HepG2 (cell line): ENCODE results near the gene SMIM13. TPM values are rescaled to one million over a fixed set of nuclear protein-coding genes. Genes with fewer than 3 reads are reported as not detected.

Experiments
- BCL3 ChIP-seq: sonication (generic); formaldehyde crosslinking; IDR thresholded peaks from 2 replicates; pipeline ENCODE4 v1.5.1; 2020; ENCODE audit warnings: mild to moderate bottlenecking, missing genetic modification reagents, moderate library complexity
- CHD4 ChIP-seq: fragments of 200-600 bp; sonication (generic); IDR thresholded peaks from 2 replicates; pipeline ENCODE4 v1.7.0; 2017; ENCODE audit warnings: mild to moderate bottlenecking, low read length, borderline replicate concordance
- ESRRA ChIP-seq: sonication (generic); formaldehyde crosslinking; IDR thresholded peaks from 2 replicates; pipeline ENCODE4 v1.5.1; 2020; ENCODE audit warnings: mild to moderate bottlenecking, low read depth, missing genetic modification reagents
- HCFC1 ChIP-seq: fragments of 150-350 bp; IDR thresholded peaks from 2 replicates; pipeline ENCODE4 v1.6.1; 2014; ENCODE audit warnings: low read depth, low read length
- HMGXB4 ChIP-seq, 2 experiments: sonication (generic) in 1 of 2; formaldehyde crosslinking in 1 of 2; IDR thresholded peaks; 2 replicates each; pipeline versions ENCODE4 v1.4.0 to v1.6.1; 2018 to 2020; ENCODE audit warnings: missing genetic modification reagents in 2 of 2, borderline replicate concordance in 1 of 2, low read depth in 1 of 2, mild to moderate bottlenecking in 1 of 2, missing biosample characterization in 1 of 2
- HNF1A ChIP-seq, 2 experiments: sonication (generic) in 1 of 2; formaldehyde crosslinking in 1 of 2; IDR thresholded peaks; 2 replicates each; pipeline versions ENCODE4 v1.4.0 to v1.6.1; 2016 to 2020; ENCODE audit warnings: borderline replicate concordance in 1 of 2, low read depth in 1 of 2, mild to moderate bottlenecking in 1 of 2, missing genetic modification reagents in 1 of 2
- KLF9 ChIP-seq: IDR thresholded peaks from 2 replicates; pipeline ENCODE4 v1.6.1; 2016; ENCODE audit warnings: low read depth
- MAX ChIP-seq: IDR thresholded peaks from 2 replicates; pipeline ENCODE4 v1.6.1; 2012; ENCODE audit warnings: inconsistent platforms
- NR1H2 ChIP-seq: sonication (generic); formaldehyde crosslinking; IDR thresholded peaks from 2 replicates; pipeline ENCODE4 v1.8.1; 2022; ENCODE audit warnings: low read depth, missing genetic modification reagents, borderline replicate concordance
- PHF8 ChIP-seq: sonication (generic); formaldehyde crosslinking; IDR thresholded peaks from 2 replicates; pipeline ENCODE4 v1.5.0; 2020; ENCODE audit warnings: missing genetic modification reagents
- RFX1 ChIP-seq: fragments of 450-650 bp; IDR thresholded peaks from 2 replicates; pipeline ENCODE4 v1.6.1; 2017
- USF2 ChIP-seq, 2 experiments: sonication (generic) in 1 of 2; formaldehyde crosslinking in 1 of 2; IDR thresholded peaks; 2 replicates each; pipeline versions ENCODE4 v1.5.1 to v1.6.1; 2011 to 2020; ENCODE audit warnings: borderline replicate concordance in 1 of 2, low read depth in 1 of 2, low read length in 1 of 2, mild to moderate bottlenecking in 1 of 2, missing genetic modification reagents in 1 of 2, moderate library complexity in 1 of 2
- ZNF24 ChIP-seq: fragments of 450-650 bp; IDR thresholded peaks from 2 replicates; pipeline ENCODE4 v1.6.1; 2017; ENCODE audit warnings: antibody characterized with exemption, mild to moderate bottlenecking
- ZNF580 ChIP-seq: IDR thresholded peaks from 2 replicates; pipeline ENCODE4 v1.6.1; 2016; ENCODE audit warnings: low read depth, borderline replicate concordance
- polyA plus RNA-seq, 8 experiments: library from polyadenylated mRNA; depleted of rRNA in 3 of 8; stranded (reverse) in 7 of 8; unstranded in 1 of 8; fragments of >200 nt; fragmentation: Illumina TruSeq in 4 of 8; extraction: Trizol in 4 of 8; gene quantifications; 2 replicates each; pipeline versions ENCODE4 v1.2.1 to v1.2.3, GENCODE V29; 2011 to 2016; ENCODE audit warnings: low read depth in 4 of 8, missing spikeins in 1 of 8, mixed read lengths in 1 of 8; ENCODE audit not compliant: insufficient read depth in 1 of 8
- total RNA-seq, 5 experiments: library from RNA; depleted of rRNA; stranded (reverse); fragments of >200 nt; fragmentation: Illumina TruSeq; extraction: Trizol; gene quantifications; 2 replicates each; pipeline ENCODE4 v1.2.3, GENCODE V29; 2016; ENCODE audit warnings: low read depth in 1 of 5

SMIM13 gene
- total and polyA plus RNA-seq, 2 of the 13 experiments (the other 11 are each of a cell fraction or from before 2014, with no cell fraction given): 2.7 to 10.2 TPM

GRCh38 chr6:11066505-11067347, 26.9 kb upstream of the SMIM13 start (continued):
- TF ChIP-seq HNF1A (IDR thresholded peaks at IDR 0.05; ENCODE audit: low read depth): peak; percentile 54
- TF ChIP-seq HNF1A (CRISPR knock-in tag; IDR thresholded peaks at IDR 0.05; ENCODE audit: borderline replicate concordance): peak; percentile 61; the same call in 1 of the 2 replicates
- peak in 1 of 2 experiments; percentile 47; a peak in 1 of 4 replicates for TF ChIP-seq HMGXB4 (CRISPR knock-in tag; IDR thresholded peaks at IDR 0.05; ENCODE audit: borderline replicate concordance in 1 of 2, low read depth in 1 of 2)
- TF ChIP-seq KLF9 (CRISPR knock-in tag): no peak
- peak; percentile 80 for TF ChIP-seq MAX
- TF ChIP-seq NR1H2 (CRISPR knock-in tag): no peak
- peak; percentile 4; the same call in 1 of the 2 replicates for TF ChIP-seq USF2 (IDR thresholded peaks at IDR 0.05; ENCODE audit: low read depth, low read length)
- peak; percentile 57; the same call in 1 of the 2 replicates for TF ChIP-seq USF2 (CRISPR knock-in tag; IDR thresholded peaks at IDR 0.05; ENCODE audit: borderline replicate concordance)
- TF ChIP-seq CHD4: peak; percentile 86; the same call in 1 of the 2 replicates
- peak; percentile 19; the same call in 1 of the 2 replicates for TF ChIP-seq ESRRA
- TF ChIP-seq ZNF24: 0 out of 2 replicates have a peak, but pooled peaks have one; percentile 19
- peak; percentile 30; the same call in 1 of the 2 replicates for TF ChIP-seq PHF8
- peak; percentile 74; the same call in 1 of the 2 replicates for TF ChIP-seq BCL3
- TF ChIP-seq RFX1: no peak
- TF ChIP-seq ZNF580 (CRISPR knock-in tag): 0 out of 2 replicates have a peak, but pooled peaks have one; percentile 6
- TF ChIP-seq HCFC1: no peak
